Mammary epithelial cell (primary cell): ENCODE data around the gene HDAC4.

ENCODE experiments used
- CTCF ChIP-seq, 2 donors: IDR thresholded peaks in 1 of 2; conservative IDR thresholded peaks in 1 of 2; 2 replicates each; pipeline ENCODE4 v1.5.1; 2011 to 2012; ENCODE audit warnings: inconsistent platforms in 2 of 2, low read length in 2 of 2, mild to moderate bottlenecking in 2 of 2, control low read depth in 1 of 2, low read depth in 1 of 2; ENCODE audit not compliant: insufficient read depth in 1 of 2; ENCODE audit errors: extremely low read depth in 1 of 2
- EZH2 ChIP-seq: IDR thresholded peaks from 2 replicates; pipeline ENCODE4 v1.6.1; 2012; ENCODE audit warnings: low read length, inconsistent platforms, borderline replicate concordance

DNA sequence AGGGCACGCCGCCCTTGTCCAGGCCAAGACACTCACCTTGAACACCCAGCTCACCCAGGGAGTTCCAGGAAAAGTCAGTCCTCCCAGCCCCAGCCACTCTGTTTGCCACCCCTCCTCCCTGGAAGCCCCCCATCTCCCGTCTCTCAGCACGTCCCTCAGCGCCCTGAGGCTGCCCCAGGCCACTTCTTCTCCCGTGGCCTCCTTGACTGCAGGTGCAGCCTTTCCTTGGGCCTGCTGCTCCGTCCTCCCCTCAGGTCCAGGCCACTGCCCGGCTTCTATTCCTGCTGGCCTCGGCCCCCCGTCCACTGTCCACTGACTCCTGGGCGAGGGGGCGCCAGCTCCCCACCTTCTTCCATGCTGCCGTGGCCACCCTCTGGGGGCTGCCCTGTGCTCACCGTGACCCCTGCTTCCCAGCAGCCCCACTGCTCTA is 239.1 kb downstream of the HDAC4 start:
- TF ChIP-seq CTCF (conservative IDR thresholded peaks at IDR 0.05 in 1 of 2, IDR thresholded peaks at IDR 0.05 in 1 of 2; ENCODE audit: extremely low read depth in 1 of 2, insufficient read depth in 1 of 2, low read depth in 1 of 2, low read length in 2 of 2) (no peak), EZH2 (no peak)
